Keratinocyte (primary cell): Measurements from ENCODE around the gene EIF4E2. TPM values are rescaled to one million over a fixed set of nuclear protein-coding genes. Genes with fewer than 3 reads are reported as not detected.
"Not testable (repeated sequence)": the region's sequence is repeated elsewhere in the genome, so short reads cannot be mapped to it uniquely, and the experiment has no call there.

Experiments
- DNase-seq: peaks from one replicate; pipeline ENCODE4 v3.0.0-alpha.2; 2011; ENCODE audit warnings: low read depth, missing footprints, low spot score
- FAIRE-seq: peaks from 2 replicates; lab custom pipeline; 2011; peaks lifted over from hg19 to GRCh38; lab: Jason Lieb, UNC
- H2AFZ ChIP-seq: 2 replicates; pipeline ENCODE4 v1.6.0; 2012; ENCODE audit warnings: low read length, control low read depth, inconsistent platforms; ENCODE audit not compliant: control insufficient read depth
- H3K27ac ChIP-seq: 2 replicates; pipeline ENCODE4 v1.5.1; 2011; ENCODE audit warnings: low read length; ENCODE audit not compliant: control insufficient read depth, insufficient read depth
- H3K27me3 ChIP-seq: 3 replicates; pipeline ENCODE4 v1.6.0; 2011; ENCODE audit warnings: low read length; ENCODE audit not compliant: control insufficient read depth, insufficient read depth; ENCODE audit errors: extremely low read depth
- H3K36me3 ChIP-seq, 2 experiments: 2 replicates in 1 of 2; 3 replicates in 1 of 2; pipeline ENCODE4 v1.5.1; 2011; ENCODE audit warnings: low read length in 2 of 2, mild to moderate bottlenecking in 1 of 2; ENCODE audit not compliant: control insufficient read depth in 2 of 2, insufficient read depth in 2 of 2; ENCODE audit errors: extremely low read depth in 1 of 2
- H3K4me1 ChIP-seq: 3 replicates; pipeline ENCODE4 v1.5.1; 2011; ENCODE audit warnings: low read length; ENCODE audit not compliant: control insufficient read depth, insufficient read depth; ENCODE audit errors: extremely low read depth
- H3K4me2 ChIP-seq: 3 replicates; pipeline ENCODE4 v1.6.0; 2011; ENCODE audit warnings: low read depth, low read length; ENCODE audit not compliant: control insufficient read depth, insufficient read depth; ENCODE audit errors: extremely low read depth
- H3K4me3 ChIP-seq, 3 experiments: fragments of 200-600 bp in 1 of 3; sonication (generic) in 1 of 3; 2 replicates in 2 of 3; 3 replicates in 1 of 3; pipeline ENCODE4 v1.5.1; 2011 to 2016; ENCODE audit warnings: low read length in 3 of 3, mild to moderate bottlenecking in 3 of 3, control low read depth in 2 of 3, inconsistent platforms in 1 of 3, low read depth in 1 of 3, mixed read lengths in 1 of 3, mixed run types in 1 of 3, moderate library complexity in 1 of 3; ENCODE audit not compliant: control insufficient read depth in 2 of 3, insufficient read depth in 2 of 3; ENCODE audit errors: extremely low read depth in 1 of 3
- H3K79me2 ChIP-seq: 2 replicates; pipeline ENCODE4 v1.6.0; 2012; ENCODE audit warnings: low read length; ENCODE audit not compliant: control insufficient read depth, insufficient read depth
- H3K9ac ChIP-seq: 3 replicates; pipeline ENCODE4 v1.6.0; 2011; ENCODE audit warnings: low read length; ENCODE audit not compliant: control insufficient read depth, insufficient read depth; ENCODE audit errors: extremely low read depth
- H3K9me1 ChIP-seq: 3 replicates; pipeline ENCODE4 v1.6.0; 2011; ENCODE audit warnings: low read length; ENCODE audit not compliant: control insufficient read depth, insufficient read depth; ENCODE audit errors: extremely low read depth
- H3K9me3 ChIP-seq: 2 replicates; pipeline ENCODE4 v1.5.1; 2012; ENCODE audit warnings: low read depth, low read length; ENCODE audit not compliant: control insufficient read depth
- H4K20me1 ChIP-seq: 3 replicates; pipeline ENCODE4 v1.6.0; 2011; ENCODE audit warnings: low read length; ENCODE audit not compliant: control insufficient read depth, insufficient read depth; ENCODE audit errors: extremely low read depth
- CTCF ChIP-seq, 3 experiments: IDR thresholded peaks in 1 of 3; conservative IDR thresholded peaks in 1 of 3; optimal IDR thresholded peaks in 1 of 3; 2 replicates in 2 of 3; 3 replicates in 1 of 3; pipeline versions ENCODE3 to v1.5.1; 2011; ENCODE audit warnings: low read length in 3 of 3, mild to moderate bottlenecking in 3 of 3, moderate library complexity in 2 of 3, control low read depth in 1 of 3, inconsistent platforms in 1 of 3; ENCODE audit not compliant: insufficient read depth in 2 of 3; ENCODE audit errors: extremely low read depth in 1 of 3
- EZH2 ChIP-seq: IDR thresholded peaks from one replicate; pipeline ENCODE4 v1.6.1; 2012; ENCODE audit warnings: inconsistent platforms, mild to moderate bottlenecking, low read length, moderate library complexity
- dilution Hi-C: fragments of 300-500 bp; cut with MboI; formaldehyde crosslinking; loops from one replicate; pipeline ENCODE4 v1.7.0; 2020; ENCODE audit warnings: low sequenced_read_pairs; ENCODE audit not compliant: extremely low pct_ligation_motif_present
- polyA plus RNA-seq, 5 experiments: library from polyadenylated mRNA; depleted of rRNA in 3 of 5; stranded (reverse) in 3 of 5; stranded (forward) in 1 of 5; unstranded in 1 of 5; fragments of >200 nt; gene quantifications; 1 replicate in 1 of 5; 2 replicates in 3 of 5; 3 replicates in 1 of 5; pipeline versions ENCODE4 v1.2.1 to v1.2.3, GENCODE V29; 2011 to 2012; ENCODE audit warnings: missing spikeins in 2 of 5, low read depth in 1 of 5, low replicate concordance in 1 of 5

EIF4E2 gene
- polyA plus RNA-seq, 1 donor (not counting 4 experiments of a cell fraction or from before 2014, with no cell fraction given): 79.2 TPM

- FAIRE-seq: no peak
- no peaks in the 10 kb centered on the region for H4K20me1 ChIP-seq
- TF ChIP-seq EZH2: no peak
- TF ChIP-seq CTCF (optimal IDR thresholded peaks at IDR 0.05 in 1 of 3, IDR thresholded peaks at IDR 0.05 in 1 of 3, conservative IDR thresholded peaks at IDR 0.05 in 1 of 3; ENCODE audit: extremely low read depth in 1 of 3, insufficient read depth in 2 of 3, low read length in 3 of 3): no peak
These were observed 19.7 kb upstream of the EIF4E2 start for GRCh38 chr2:232530626-232531260.

GRCh38 chr2:232532419-232532818, 18.1 kb upstream of the EIF4E2 start:
- DNase-seq (no peak), FAIRE-seq (no peak)
- no peak for TF ChIP-seq CTCF (optimal IDR thresholded peaks at IDR 0.05 in 1 of 3, IDR thresholded peaks at IDR 0.05 in 1 of 3, conservative IDR thresholded peaks at IDR 0.05 in 1 of 3; ENCODE audit: extremely low read depth in 1 of 3, insufficient read depth in 2 of 3, low read length in 3 of 3)
- H3K9me1 ChIP-seq: no peaks in the 10 kb centered on the region
- H3K9ac ChIP-seq: no peak overlapping the region
- H3K27ac ChIP-seq: no peak overlapping the region
- H3K4me2 ChIP-seq: no peak overlapping the region
- H3K79me2 ChIP-seq: no peaks in the 10 kb centered on the region
- no peaks in the 10 kb centered on the region for H3K27me3 ChIP-seq
- H3K4me1 ChIP-seq: no peaks in the 10 kb centered on the region
- H3K9me3 ChIP-seq: no peaks in the 10 kb centered on the region
- no peak overlapping the region for H3K4me3 ChIP-seq
- no peaks in the 10 kb centered on the region for H3K36me3 ChIP-seq
- H4K20me1 ChIP-seq: no peaks in the 10 kb centered on the region
- dilution Hi-C loops: no loop called here
- no peak overlapping the region for H2AFZ ChIP-seq

More at GRCh38 chr2:232530626-232531260, 19.7 kb upstream of the EIF4E2 start:
- H3K9me3 ChIP-seq: no peaks in the 10 kb centered on the region
- no peak overlapping the region for H2AFZ ChIP-seq
- dilution Hi-C loops: no loop called here
- H3K4me3 ChIP-seq: no peak overlapping the region
- no peaks in the 10 kb centered on the region for H3K79me2 ChIP-seq
- DNase-seq: no peak
- no peaks in the 10 kb centered on the region for H3K27me3 ChIP-seq
- H3K9ac ChIP-seq: no peak overlapping the region
- H3K36me3 ChIP-seq: no peaks in the 10 kb centered on the region
- no peak overlapping the region for H3K27ac ChIP-seq
- H3K4me1 ChIP-seq: no peaks in the 10 kb centered on the region
- no peak overlapping the region for H3K4me2 ChIP-seq
- no peaks in the 10 kb centered on the region for H3K9me1 ChIP-seq

- H2AFZ ChIP-seq, H4K20me1 ChIP-seq, H3K4me1 ChIP-seq, H3K4me3 ChIP-seq, H3K27ac ChIP-seq, H3K27me3 ChIP-seq, H3K4me2 ChIP-seq, H3K79me2 ChIP-seq, H3K9me3 ChIP-seq, H3K9me1 ChIP-seq, H3K36me3 ChIP-seq, DNase-seq, H3K9ac ChIP-seq, dilution Hi-C loops, FAIRE-seq: not testable (repeated sequence)
These were observed 17.7 kb upstream of the EIF4E2 start for GRCh38 chr2:232532821-232533220.
